ENCODE data around the gene KLF7.

Gene KLF7

GRCh38 chr2:207166349-207167098 is 776 bp upstream of the KLF7 start:
- DNase-seq (ENCODE audit: low read depth), result peak; percentile 66

GRCh38 chr2:207166039-207166348 is 246 bp upstream of the KLF7 start:
- peak; percentile 99 for DNase-seq (ENCODE audit: low read depth)

GRCh38 chr2:207164006-207164831 is 1.5 kb downstream of the KLF7 start:
- no peak for DNase-seq (ENCODE audit: low read depth)

GRCh38 chr2:207163756-207164005 is 2.1 kb downstream of the KLF7 start:
- no peak for DNase-seq (ENCODE audit: low read depth)

GRCh38 chr2:207163053-207163755 is 2.5 kb downstream of the KLF7 start:
- peak; percentile 74 for DNase-seq (ENCODE audit: low read depth)

GRCh38 chr2:207162316-207162715 is 3.4 kb downstream of the KLF7 start:
- peak; percentile 33 for DNase-seq (ENCODE audit: low read depth)

GRCh38 chr2:207161247-207162123 is 4.3 kb downstream of the KLF7 start:
- peak; percentile 55 for DNase-seq (ENCODE audit: low read depth)

GRCh38 chr2:207160115-207160514 is 5.6 kb downstream of the KLF7 start:
- DNase-seq (ENCODE audit: low read depth), result no peak

GRCh38 chr2:207159002-207159401 is 6.7 kb downstream of the KLF7 start:
- DNase-seq (ENCODE audit: low read depth), result no peak

- DNase-seq (ENCODE audit: low read depth), result no peak
Observed at GRCh38 chr2:207157731-207158130, 8.0 kb downstream of the KLF7 start.

- DNase-seq (ENCODE audit: low read depth), result no peak
Observed at GRCh38 chr2:207157162-207157481, 8.6 kb downstream of the KLF7 start.

- no peak for DNase-seq (ENCODE audit: low read depth)
Observed at GRCh38 chr2:207156451-207157161, 9.1 kb downstream of the KLF7 start.

- no peak for DNase-seq (ENCODE audit: low read depth)
Observed at GRCh38 chr2:207155516-207156444, 10.0 kb downstream of the KLF7 start.

GRCh38 chr2:207154556-207155510 is 10.9 kb downstream of the KLF7 start:
- DNase-seq (ENCODE audit: low read depth), result no peak

- DNase-seq (ENCODE audit: low read depth), result no peak
Observed at GRCh38 chr2:207153266-207153975, 12.3 kb downstream of the KLF7 start.

- no peak for DNase-seq (ENCODE audit: low read depth)
Observed at GRCh38 chr2:207151048-207151447, 14.7 kb downstream of the KLF7 start.

GRCh38 chr2:207150284-207150683 is 15.5 kb downstream of the KLF7 start:
- no peak for DNase-seq (ENCODE audit: low read depth)
